NB4 (cell line): ENCODE data around the gene RGS8.

Experiments
- MYC ChIP-seq: IDR thresholded peaks from 2 replicates; pipeline ENCODE4 v1.6.1; 2011; ENCODE audit warnings: low read depth, low read length
- POLR2A ChIP-seq: IDR thresholded peaks from 2 replicates; pipeline ENCODE4 v1.6.1; 2011; ENCODE audit warnings: mild to moderate bottlenecking; ENCODE audit not compliant: insufficient read length; ENCODE audit errors: extremely low read depth
- TF ChIP-seq, protein P1 (sequence below): IDR thresholded peaks from one replicate; pipeline ENCODE4 v1.5.1; 2012; ENCODE audit warnings: low read depth, low read length
- TF ChIP-seq, protein P2 (sequence below): IDR thresholded peaks from 2 replicates; pipeline ENCODE4 v1.6.1; 2011; ENCODE audit warnings: low read depth, low read length

DNA sequence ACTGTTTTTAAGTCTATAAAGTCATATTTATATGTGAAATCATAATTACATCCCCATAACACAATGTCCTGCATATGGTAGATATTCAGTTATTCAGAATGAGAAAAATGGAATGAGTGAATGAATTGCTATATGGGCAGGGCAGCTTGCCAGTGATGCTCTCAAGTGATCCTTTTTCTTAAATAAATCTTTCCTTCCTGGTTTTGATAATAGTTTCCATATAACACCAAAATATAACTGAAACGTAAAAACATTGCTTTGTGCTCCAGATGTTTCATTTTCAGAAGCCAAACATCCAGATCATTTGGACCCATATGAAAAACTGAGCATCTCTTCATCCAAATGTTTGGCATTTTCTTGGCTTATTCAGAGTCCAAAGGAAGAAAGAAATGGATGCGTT is 30.2 kb upstream of the RGS8 start:
- TF ChIP-seq, protein P1, sequence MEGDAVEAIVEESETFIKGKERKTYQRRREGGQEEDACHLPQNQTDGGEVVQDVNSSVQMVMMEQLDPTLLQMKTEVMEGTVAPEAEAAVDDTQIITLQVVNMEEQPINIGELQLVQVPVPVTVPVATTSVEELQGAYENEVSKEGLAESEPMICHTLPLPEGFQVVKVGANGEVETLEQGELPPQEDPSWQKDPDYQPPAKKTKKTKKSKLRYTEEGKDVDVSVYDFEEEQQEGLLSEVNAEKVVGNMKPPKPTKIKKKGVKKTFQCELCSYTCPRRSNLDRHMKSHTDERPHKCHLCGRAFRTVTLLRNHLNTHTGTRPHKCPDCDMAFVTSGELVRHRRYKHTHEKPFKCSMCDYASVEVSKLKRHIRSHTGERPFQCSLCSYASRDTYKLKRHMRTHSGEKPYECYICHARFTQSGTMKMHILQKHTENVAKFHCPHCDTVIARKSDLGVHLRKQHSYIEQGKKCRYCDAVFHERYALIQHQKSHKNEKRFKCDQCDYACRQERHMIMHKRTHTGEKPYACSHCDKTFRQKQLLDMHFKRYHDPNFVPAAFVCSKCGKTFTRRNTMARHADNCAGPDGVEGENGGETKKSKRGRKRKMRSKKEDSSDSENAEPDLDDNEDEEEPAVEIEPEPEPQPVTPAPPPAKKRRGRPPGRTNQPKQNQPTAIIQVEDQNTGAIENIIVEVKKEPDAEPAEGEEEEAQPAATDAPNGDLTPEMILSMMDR = no peak
- TF ChIP-seq POLR2A (no peak), MYC (no peak)
- TF ChIP-seq, protein P2, sequence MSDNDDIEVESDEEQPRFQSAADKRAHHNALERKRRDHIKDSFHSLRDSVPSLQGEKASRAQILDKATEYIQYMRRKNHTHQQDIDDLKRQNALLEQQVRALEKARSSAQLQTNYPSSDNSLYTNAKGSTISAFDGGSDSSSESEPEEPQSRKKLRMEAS = no peak
